Stimulated activated CD8-positive, alpha-beta memory T cell treated with anti-CD3 and anti-CD28 coated beads, Interleukin-4, amount 100 ng/mL, for 24 hours (primary cell): Measurements from ENCODE around the gene GET4.
"Not testable (repeated sequence)": the region's sequence is repeated elsewhere in the genome, so short reads cannot be mapped to it uniquely, and the experiment has no call there.

Source experiments
- DNase-seq: peaks from one replicate; pipeline ENCODE4 v3.0.0-alpha.2; 2020; ENCODE audit warnings: low read depth

GET4 gene

GRCh38 chr7:916291-916941 is 40.1 kb downstream of the GET4 start:
- no peak for DNase-seq

DNA sequence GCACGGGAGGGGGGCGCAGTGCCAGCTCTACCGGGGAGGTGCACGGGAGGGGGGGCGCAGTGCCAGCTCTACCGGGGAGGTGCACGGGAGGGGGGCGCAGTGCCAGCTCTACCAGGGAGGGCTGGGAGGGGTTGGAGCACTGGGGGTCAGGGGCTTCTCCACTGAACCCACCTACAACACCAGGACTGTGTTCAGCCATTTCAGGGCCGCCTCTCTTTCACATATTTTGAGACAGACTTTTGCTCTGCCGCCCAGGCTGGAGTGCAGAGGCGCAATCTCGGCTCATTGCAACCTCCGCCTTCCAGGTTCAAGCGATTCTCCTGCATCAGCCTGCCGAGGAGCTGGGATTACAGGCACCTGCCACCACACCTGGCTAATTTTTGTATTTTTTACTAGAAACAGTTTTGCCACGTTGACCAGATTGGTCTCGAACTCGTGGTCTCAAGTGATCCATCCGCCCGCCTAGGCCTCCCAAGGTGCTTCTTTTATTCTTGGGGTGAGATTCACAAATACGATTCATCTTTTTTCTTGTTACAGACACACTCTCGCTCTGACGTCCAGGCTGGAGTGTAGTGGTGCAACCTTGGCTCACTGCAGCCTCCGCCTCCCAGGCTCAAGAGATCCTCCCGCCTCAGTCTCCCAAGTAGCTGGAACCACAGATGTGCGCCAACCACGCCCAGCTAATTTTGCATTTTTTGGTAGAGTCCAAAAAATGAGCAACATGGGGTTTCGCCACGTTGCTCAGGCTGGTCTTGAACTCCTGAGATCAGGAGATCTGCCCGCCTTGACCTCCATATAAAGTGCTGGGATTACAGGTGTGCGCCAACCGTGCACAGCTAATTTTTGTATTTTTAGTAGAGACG is 41.1 kb downstream of the GET4 start:
- no peak for DNase-seq

DNA sequence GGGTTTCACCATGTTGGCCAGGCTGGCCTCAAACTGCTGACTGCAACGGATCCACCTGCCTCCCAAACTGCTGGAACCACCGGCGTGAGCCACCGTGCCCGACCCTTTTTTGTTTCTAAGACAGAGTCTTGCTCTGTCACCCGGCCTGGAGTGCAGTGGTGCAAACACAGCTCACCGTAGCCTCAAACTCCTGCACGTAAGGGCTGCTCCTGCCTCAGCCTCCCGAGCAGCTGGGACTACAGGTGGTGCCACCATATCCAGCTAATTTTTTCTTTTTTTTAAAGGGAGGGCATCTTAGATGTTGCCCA is 41.7 kb downstream of the GET4 start:
- DNase-seq = no peak

GRCh38 chr7:918441-919113 is 42.2 kb downstream of the GET4 start:
- DNase-seq = no peak

DNA sequence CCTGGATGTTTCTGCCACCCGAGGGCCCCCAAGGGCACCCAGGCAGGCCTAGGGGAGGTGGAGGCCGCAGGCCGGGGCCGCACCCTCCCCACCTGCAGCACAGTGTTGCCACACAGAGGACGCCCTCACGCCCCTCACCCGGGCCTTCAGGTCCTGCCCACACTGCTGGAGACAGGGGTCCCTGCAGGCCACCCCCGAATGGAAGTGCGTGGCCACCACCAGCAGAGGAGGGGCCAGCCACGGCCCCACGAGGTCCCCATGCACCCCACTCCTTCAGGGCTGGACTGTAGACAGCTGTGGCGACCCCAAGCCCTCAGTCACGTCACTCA is 42.7 kb downstream of the GET4 start:
- no peak for DNase-seq

- no peak for DNase-seq
Observed at GRCh38 chr7:919924-920341, 43.6 kb downstream of the GET4 start.

- no peak for DNase-seq
Observed at GRCh38 chr7:920351-921070, 44.2 kb downstream of the GET4 start.

DNA sequence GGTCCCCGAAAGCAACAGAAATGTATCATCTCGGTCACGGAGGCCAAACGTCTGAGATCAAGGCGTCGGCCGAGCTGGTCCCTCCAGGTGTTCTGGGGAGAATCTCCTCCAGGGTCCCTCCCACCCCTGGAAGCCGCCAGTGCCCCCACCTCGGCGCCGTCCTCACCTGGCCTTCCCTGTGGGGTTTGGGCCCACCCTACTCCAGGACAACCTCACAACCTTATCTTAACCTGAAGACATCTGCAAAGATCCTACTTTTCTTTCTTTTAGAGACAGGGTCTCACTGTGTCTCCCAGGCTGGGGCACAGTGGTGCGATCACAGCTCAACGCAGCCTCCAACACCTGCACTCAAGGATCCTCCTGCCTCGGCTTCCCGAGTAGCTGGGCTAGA is 44.7 kb downstream of the GET4 start:
- no peak for DNase-seq

DNA sequence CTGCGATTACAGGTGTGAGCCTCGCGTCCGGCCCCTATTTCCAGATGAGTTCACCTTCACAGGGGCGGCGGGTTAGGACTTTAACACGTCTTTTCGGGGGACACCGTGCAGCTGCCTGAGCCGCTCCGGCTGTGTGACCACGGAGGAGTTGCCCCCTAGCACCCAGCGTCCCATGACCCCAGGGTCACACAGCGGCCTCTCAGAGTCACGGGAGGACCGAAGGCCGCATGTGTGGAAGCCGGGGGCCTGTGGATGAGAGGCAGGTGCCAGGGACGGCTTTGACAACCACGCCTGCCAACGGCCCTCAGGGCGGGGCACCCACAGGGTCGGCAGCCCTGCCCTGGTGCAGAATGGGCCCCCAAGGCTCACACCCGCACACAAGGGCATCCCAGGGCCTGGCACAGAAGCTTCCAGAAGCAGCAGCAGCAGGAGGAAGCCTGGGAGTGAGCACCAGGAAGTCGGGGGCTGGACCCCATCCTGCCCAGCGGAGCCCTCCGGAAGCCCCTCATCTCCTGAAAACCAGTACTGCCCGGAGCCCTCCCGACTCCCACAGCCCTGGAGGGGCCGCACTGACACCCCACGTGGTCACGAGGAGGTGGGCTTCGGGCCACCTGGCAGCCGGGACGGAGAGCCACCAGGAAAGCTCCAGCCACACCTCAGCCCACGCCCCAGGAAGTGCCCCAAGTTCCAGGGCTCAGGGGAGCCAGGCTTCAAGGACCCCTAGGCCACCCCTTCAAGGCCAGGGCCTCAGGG is 45.4 kb downstream of the GET4 start:
- DNase-seq = no peak

DNA sequence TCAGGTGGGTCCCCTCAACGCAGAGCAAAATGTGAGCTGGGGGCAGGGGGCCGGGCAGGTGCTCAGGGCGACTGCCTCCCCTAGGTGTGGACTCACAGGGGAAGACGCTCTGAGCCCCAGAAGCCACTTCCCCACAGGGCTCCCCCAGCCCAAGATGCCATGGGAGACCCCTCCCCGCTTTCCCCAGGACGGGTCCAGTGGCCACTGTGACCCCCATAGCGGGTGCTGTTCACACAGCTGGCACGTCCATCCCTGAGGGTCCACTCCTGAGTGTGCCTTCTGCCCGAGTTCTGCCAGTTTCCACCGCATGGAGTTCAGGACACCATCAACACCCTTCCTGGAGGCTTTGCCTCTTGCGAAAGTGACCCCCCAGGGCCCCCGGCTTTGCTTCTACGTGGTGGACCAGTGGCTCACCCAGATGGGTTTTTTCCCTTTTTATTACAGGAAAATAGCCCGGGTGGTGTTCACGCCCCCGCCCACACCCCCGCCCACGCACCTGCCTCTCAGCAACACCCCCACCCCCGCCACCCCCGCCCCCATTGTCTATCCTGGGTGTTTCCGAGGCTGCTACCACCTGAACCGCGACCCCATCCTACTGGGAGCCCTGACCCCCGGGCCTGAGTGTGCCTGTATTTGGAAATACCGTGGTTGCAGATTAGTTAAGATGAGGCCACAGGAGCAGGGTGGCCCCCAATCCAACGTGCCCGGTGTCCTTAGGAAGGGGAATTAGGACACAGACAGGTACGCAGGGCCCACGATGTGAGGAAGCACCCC is 46.2 kb downstream of the GET4 start:
- DNase-seq = peak; percentile 62

- peak; percentile 92 for DNase-seq
Observed at GRCh38 chr7:923108-924041, 47.0 kb downstream of the GET4 start.

- not testable (repeated sequence) for DNase-seq
Observed at GRCh38 chr7:924042-924441, 47.7 kb downstream of the GET4 start.

DNA sequence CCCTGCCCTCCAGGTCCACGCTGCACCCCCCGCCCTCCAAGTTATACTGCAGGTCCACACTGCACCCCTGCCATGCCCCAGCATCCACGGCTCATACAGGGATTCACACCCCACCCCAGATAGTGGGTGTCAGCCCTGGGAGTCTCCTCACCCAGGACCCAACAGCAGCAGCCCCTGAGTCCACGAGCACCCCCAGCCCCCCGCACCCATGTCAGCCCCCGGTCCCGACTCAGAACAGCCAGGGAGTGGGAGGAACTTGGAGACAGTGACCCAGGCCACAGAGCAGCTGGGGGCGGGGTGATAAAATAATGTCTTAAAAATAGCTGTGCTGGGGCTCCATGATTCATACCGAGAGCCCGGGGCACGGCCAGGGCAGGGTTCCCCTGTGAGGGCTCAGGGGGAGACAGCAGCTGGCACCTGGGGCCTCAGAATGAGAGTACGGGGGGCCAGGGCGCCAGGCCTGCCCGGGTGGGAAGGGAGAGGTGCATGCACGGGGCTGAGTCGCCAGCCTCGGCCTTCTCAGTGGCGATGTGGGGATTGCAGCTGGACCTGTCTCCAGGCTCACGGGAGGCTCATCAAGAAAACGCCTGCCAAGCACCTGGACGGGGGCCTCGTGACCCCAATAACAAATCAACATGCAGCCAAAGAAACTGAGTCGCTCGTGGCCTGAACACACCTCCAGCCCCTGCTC is 48.3 kb downstream of the GET4 start:
- peak; percentile 81 for DNase-seq

- DNase-seq = peak; percentile 85
Observed at GRCh38 chr7:925601-926000, 49.2 kb downstream of the GET4 start.

- DNase-seq = no peak
Observed at GRCh38 chr7:926061-927030, 50.0 kb downstream of the GET4 start.

DNA sequence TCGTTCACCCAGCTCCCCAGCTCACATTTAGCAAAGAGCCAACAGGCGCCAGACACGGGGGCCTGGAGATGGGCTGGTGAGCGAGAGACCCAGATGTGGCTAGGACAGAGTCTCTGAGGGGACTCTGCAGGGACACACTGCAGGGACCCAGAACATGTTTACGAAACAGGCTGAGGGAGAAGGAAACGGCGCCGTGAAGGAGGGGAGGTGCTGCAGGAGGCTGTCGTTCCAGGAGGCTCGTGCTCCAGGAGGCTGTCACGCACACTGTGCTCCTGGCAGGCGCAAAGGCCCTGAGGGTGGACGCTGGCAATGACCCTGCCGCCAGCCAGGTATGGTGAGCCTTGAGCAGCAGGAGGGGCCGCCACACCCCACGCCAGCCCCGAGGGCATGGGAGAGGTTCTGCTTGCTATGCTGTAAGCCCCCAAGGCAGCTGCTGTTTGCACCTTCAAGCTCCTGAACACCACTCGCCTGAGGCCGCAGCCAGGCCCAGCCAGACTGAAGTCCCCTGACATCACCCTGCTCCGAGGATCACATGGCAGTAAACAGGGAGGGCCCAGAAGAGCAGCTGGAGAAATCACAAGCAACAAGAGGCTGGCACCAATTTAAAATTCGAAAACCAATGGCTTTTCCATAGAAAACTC is 50.8 kb downstream of the GET4 start:
- no peak for DNase-seq

DNA sequence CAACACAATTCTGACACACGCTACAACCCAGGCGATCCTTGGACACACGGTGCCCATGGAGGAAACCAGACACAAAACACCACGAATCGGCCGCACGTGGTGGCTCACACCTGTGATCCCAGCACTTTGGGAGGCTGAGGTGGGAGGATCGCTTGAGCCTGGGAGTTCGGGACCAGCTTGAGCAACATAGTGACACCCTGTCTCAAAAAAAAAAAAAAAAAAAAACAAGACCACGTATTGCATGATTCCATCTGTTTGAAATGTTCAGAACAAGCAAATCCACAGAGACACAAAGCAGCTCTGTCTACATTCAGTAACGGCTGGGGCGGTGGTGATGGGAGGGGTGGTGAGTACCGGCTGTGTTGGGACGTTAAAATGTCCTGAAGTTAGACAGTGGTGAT is 53.0 kb downstream of the GET4 start:
- DNase-seq = no peak
